ENCODE data around the gene DDX18.

DNA sequence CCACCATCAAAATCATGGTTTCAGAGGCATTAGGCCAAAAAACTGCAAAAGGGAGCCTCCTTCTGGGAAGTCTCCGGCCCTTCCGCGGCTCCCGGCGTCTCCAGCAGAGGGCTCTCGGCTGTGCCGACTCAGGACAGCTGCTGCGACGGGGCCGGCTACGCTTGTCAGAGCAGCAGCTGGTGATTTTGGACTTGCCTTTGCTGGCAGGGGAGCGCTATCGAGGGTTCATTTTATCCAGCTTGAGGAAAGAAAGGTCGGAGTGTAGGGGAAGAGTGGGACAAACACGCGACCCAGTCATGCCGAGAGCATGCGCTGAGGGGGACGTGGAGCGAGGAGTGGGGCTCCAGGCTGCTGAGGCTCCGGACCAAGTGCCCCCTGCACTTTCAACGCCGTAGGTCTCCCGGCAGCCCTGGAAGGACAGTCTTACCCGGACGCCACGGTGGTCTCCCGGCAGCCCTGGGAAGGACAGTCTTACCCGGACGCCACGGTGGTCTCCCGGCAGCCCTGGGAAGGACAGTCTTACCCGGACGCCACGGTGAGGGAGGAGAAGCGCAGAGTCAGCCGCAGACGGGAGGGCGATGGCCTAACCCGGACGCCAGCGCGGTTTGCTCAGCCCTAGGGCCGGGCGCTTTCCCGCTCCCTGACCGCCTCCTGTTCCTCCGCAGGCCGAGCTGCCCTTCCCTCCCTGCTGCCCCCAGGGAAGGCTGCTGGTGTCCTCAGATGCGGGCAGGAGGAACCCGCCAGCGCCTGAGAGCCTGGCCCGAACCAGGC lies 21.7 kb downstream of the DDX18 start:
- TF ChIP-seq CTCF (IDR thresholded peaks at IDR 0.05), result peak; percentile 68 to 84 (median 72)
- TF ChIP-seq EP300 (IDR thresholded peaks at IDR 0.05), result no peak
- TF ChIP-seq POLR2A (IDR thresholded peaks at IDR 0.05), result no peak
- TF ChIP-seq POLR2AphosphoS5 (IDR thresholded peaks at IDR 0.05), result no peak
